Neural crest cell (in vitro differentiated cells): ENCODE data around the gene HLA-A. TPM values are rescaled to one million over a fixed set of nuclear protein-coding genes. Genes with fewer than 3 reads are reported as not detected.

Experiments used
- DNase-seq: peaks from one replicate; pipeline ENCODE4 v3.0.0; 2021; ENCODE audit warnings: low read depth, mixed read lengths, low spot score
- H3K27ac Mint-ChIP-seq: one replicate; pipeline ENCODE4 v1.8.0; 2021; ENCODE audit warnings: mild to moderate bottlenecking, mixed read lengths; ENCODE audit not compliant: unreplicated experiment
- H3K27me3 Mint-ChIP-seq: 2 replicates; pipeline ENCODE4 v1.8.0; 2021; ENCODE audit warnings: low read depth, mild to moderate bottlenecking, mixed read lengths
- H3K36me3 Mint-ChIP-seq: 2 replicates; pipeline ENCODE4 v1.8.0; 2021; ENCODE audit warnings: low read depth, mild to moderate bottlenecking, mixed read lengths
- H3K4me1 Mint-ChIP-seq: 2 replicates; pipeline ENCODE4 v1.8.0; 2021; ENCODE audit warnings: mixed read lengths
- H3K4me3 Mint-ChIP-seq: one replicate; pipeline ENCODE4 v1.8.0; 2021; ENCODE audit warnings: mild to moderate bottlenecking, mixed read lengths
- H3K9me3 Mint-ChIP-seq: 2 replicates; pipeline ENCODE4 v1.8.0; 2021; ENCODE audit warnings: mixed read lengths
- CTCF ChIP-seq: fragments of 200-600 bp; sonication (generic); conservative IDR thresholded peaks from 2 replicates; pipeline ENCODE4 v1.5.0; 2021; ENCODE audit warnings: antibody characterized with exemption, mild to moderate bottlenecking
- total RNA-seq: library from RNA; stranded (reverse); gene quantifications from 2 replicates; pipeline ENCODE4 v1.2.1, GENCODE V29; 2021

The HLA-A gene
- total RNA-seq, 1 donor from 2014 or later, result 131 TPM

GRCh38 chr6:29908341-29908662, 34.0 kb upstream of the HLA-A start:
- TF ChIP-seq CTCF, result no peak
- Mint-ChIP-seq H3K27me3 (peaks cover 63% of the 10 kb centered on the region), H3K4me1 (no peaks in the 10 kb centered on the region), H3K9me3 (no peaks in the 10 kb centered on the region), H3K36me3 (no peaks in the 10 kb centered on the region), H3K4me3 (no peak overlapping the region), H3K27ac (no peak overlapping the region)
- DNase-seq, result no peak

GRCh38 chr6:29908710-29909109, 33.6 kb upstream of the HLA-A start:
- TF ChIP-seq CTCF, result no peak
- Mint-ChIP-seq H3K27me3 (peaks cover 60% of the 10 kb centered on the region), H3K36me3 (no peaks in the 10 kb centered on the region), H3K9me3 (no peaks in the 10 kb centered on the region), H3K4me3 (no peak overlapping the region), H3K27ac (no peak overlapping the region), H3K4me1 (no peaks in the 10 kb centered on the region)
- no peak for DNase-seq

GRCh38 chr6:29909985-29910384, 32.3 kb upstream of the HLA-A start:
- H3K9me3 Mint-ChIP-seq, result no peaks in the 10 kb centered on the region
- TF ChIP-seq CTCF, result no peak
- no peak overlapping the region for H3K27ac Mint-ChIP-seq
- no peak for DNase-seq
- no peak overlapping the region for H3K4me3 Mint-ChIP-seq
- no peaks in the 10 kb centered on the region for H3K4me1 Mint-ChIP-seq
- H3K36me3 Mint-ChIP-seq, result no peaks in the 10 kb centered on the region
- H3K27me3 Mint-ChIP-seq, result peaks cover 50% of the 10 kb centered on the region

GRCh38 chr6:29912840-29913239, 29.5 kb upstream of the HLA-A start:
- Mint-ChIP-seq H3K4me1 (no peaks in the 10 kb centered on the region), H3K27me3 (peaks cover 29% of the 10 kb centered on the region), H3K9me3 (no peaks in the 10 kb centered on the region), H3K36me3 (no peaks in the 10 kb centered on the region), H3K4me3 (no peak overlapping the region), H3K27ac (no peak overlapping the region)
- TF ChIP-seq CTCF, result no peak
- no peak for DNase-seq

- no peak for DNase-seq
- TF ChIP-seq CTCF, result no peak
- Mint-ChIP-seq H3K4me3 (no peak overlapping the region), H3K27me3 (peaks cover 51% of the 10 kb centered on the region), H3K27ac (no peak overlapping the region), H3K36me3 (no peaks in the 10 kb centered on the region), H3K4me1 (no peaks in the 10 kb centered on the region), H3K9me3 (peaks cover 3% of the 10 kb centered on the region)
These were observed 25.6 kb upstream of the HLA-A start for GRCh38 chr6:29916741-29917140.

- H3K9me3 Mint-ChIP-seq, result peaks cover 3% of the 10 kb centered on the region
- no peak overlapping the region for H3K4me3 Mint-ChIP-seq
- TF ChIP-seq CTCF, result no peak
- H3K27me3 Mint-ChIP-seq, result peaks cover 41% of the 10 kb centered on the region
- H3K4me1 Mint-ChIP-seq, result no peaks in the 10 kb centered on the region
- DNase-seq, result no peak
- H3K36me3 Mint-ChIP-seq, result no peaks in the 10 kb centered on the region
- H3K27ac Mint-ChIP-seq, result no peak overlapping the region
These were observed 24.5 kb upstream of the HLA-A start for GRCh38 chr6:29917857-29918256.
